Thymus (tissue), 11 donors: ENCODE measurements around the gene PLIN3. TPM values are rescaled to one million over a fixed set of nuclear protein-coding genes. Genes with fewer than 3 reads are reported as not detected.
"Not testable (repeated sequence)": the region's sequence is repeated elsewhere in the genome, so short reads cannot be mapped to it uniquely, and the experiment has no call there.

Source experiments
- DNase-seq, 9 donors: peaks; one replicate each; pipeline ENCODE4 v3.0.0-alpha.2; 2013; ENCODE audit warnings: low spot score in 9 of 9, low read depth in 6 of 9, missing footprints in 1 of 9
- H3K27ac ChIP-seq, 2 donors: one replicate each; pipeline ENCODE4 v1.5.1; 2013; ENCODE audit warnings: control low read depth in 1 of 2, low read depth in 1 of 2, low read length in 1 of 2, mild to moderate bottlenecking in 1 of 2, moderate library complexity in 1 of 2
- H3K27me3 ChIP-seq, 2 donors: one replicate each; pipeline ENCODE4 v1.5.1; 2013; ENCODE audit warnings: low read length in 1 of 2; ENCODE audit not compliant: control insufficient read depth in 2 of 2, insufficient read depth in 1 of 2
- H3K36me3 ChIP-seq, 2 donors: one replicate each; pipeline ENCODE4 v1.5.1; 2013; ENCODE audit warnings: low read length in 1 of 2, mild to moderate bottlenecking in 1 of 2, moderate library complexity in 1 of 2; ENCODE audit not compliant: control insufficient read depth in 2 of 2, insufficient read depth in 2 of 2
- H3K4me1 ChIP-seq, 2 donors: one replicate each; pipeline ENCODE4 v1.5.1; 2013; ENCODE audit warnings: low read length in 2 of 2; ENCODE audit not compliant: control insufficient read depth in 2 of 2, insufficient read depth in 2 of 2
- H3K4me3 ChIP-seq, 2 donors: one replicate each; pipeline ENCODE4 v1.5.1; 2013; ENCODE audit warnings: low read length in 2 of 2, control low read depth in 1 of 2, mild to moderate bottlenecking in 1 of 2
- H3K9me3 ChIP-seq, 2 donors: one replicate each; pipeline ENCODE4 v1.5.1; 2013; ENCODE audit warnings: low read length in 1 of 2, mild to moderate bottlenecking in 1 of 2; ENCODE audit not compliant: control insufficient read depth in 2 of 2, insufficient read depth in 1 of 2
- WGBS: extraction: QIAGEN DNeasy Blood & Tissue Kit; methylation state at CpG from one replicate; pipeline ENCODE4 v1.1.7; 2013; 5-methylcytosine and 5-hydroxymethylcytosine counted together
- polyA plus RNA-seq: library from polyadenylated mRNA; stranded (reverse); fragments of 200-250 nt; gene quantifications from one replicate; pipeline ENCODE4 v1.2.3, GENCODE V29; 2013
- total RNA-seq: library from RNA; stranded (reverse); fragments of 120-200 nt; gene quantifications from one replicate; pipeline ENCODE4 v1.2.4, GENCODE V29; 2013
- donor health status: healthy.

The PLIN3 gene
- total and polyA plus RNA-seq, 2 donors, result 31.0 to 45.8 TPM

- not testable (repeated sequence) for H3K4me1 ChIP-seq, H3K27me3 ChIP-seq, H3K4me3 ChIP-seq, DNase-seq, H3K9me3 ChIP-seq, H3K27ac ChIP-seq
- 91% methylated on average over 13 of the region's 13 CpGs for WGBS
- peaks cover 4 to 11% of the 10 kb centered on the region in 2 donors for H3K36me3 ChIP-seq
These were observed 33.4 kb upstream of the PLIN3 start for GRCh38 chr19:4900879-4901278.

DNA sequence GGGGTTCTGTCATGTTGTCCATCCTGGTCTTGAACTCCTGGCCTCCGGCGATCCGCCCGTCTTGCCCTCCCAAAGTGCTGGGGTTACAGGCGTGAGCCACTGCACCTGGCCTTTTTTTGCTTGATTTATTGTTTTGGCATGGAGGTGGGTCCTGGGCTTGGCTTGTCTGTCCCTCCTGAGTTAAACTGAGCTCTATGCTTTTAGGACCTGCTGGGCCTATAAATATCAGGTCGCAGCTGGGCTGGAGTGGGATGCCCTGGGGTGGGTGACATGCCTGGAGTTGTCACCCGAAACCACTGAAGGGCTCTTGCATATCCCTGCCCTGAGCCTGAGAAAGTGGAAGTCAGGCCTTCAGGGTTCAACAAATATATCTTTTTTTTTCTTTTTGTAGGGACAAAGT lies 29.7 kb upstream of the PLIN3 start:
- Histone ChIP-seq H3K36me3 (peaks cover 4 to 11% of the 10 kb centered on the region in 2 donors), H3K4me3 (no peak overlapping the region), H3K27me3 (no peaks in the 10 kb centered on the region), H3K27ac (no peak overlapping the region), H3K9me3 (no peaks in the 10 kb centered on the region), H3K4me1 (no peaks in the 10 kb centered on the region)
- 85% methylated on average over 7 of the region's 7 CpGs for WGBS
- no peak for DNase-seq

- Histone ChIP-seq H3K36me3 (peaks cover 4 to 13% of the 10 kb centered on the region in 2 donors), H3K27ac (no peak overlapping the region), H3K4me1 (no peaks in the 10 kb centered on the region), H3K9me3 (no peaks in the 10 kb centered on the region), H3K4me3 (no peak overlapping the region), H3K27me3 (no peaks in the 10 kb centered on the region)
- WGBS, result 95% methylated on average over 3 of the region's 3 CpGs
- DNase-seq, result no peak
These were observed 28.9 kb upstream of the PLIN3 start for GRCh38 chr19:4896372-4896771.

DNA sequence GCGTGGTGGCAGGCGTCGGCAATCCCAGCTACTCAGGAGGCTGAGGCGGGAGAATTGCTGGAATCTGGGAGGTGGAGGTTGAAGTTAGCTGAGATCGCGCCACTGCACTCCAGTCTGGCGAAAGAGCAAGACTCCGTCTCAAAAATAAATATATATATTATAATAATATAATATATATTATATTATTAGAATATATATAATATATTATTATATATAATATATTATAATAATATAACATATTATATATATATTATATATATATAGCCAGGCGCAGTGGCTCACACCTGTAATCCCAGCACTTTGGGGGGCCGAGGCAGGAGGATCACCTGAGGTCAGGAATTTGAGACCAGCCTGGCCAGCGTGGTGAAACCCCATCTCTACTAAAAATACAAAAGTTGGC lies 25.5 kb upstream of the PLIN3 start:
- not testable (repeated sequence) for H3K4me3 ChIP-seq, H3K9me3 ChIP-seq, H3K27ac ChIP-seq, H3K27me3 ChIP-seq, DNase-seq, H3K4me1 ChIP-seq
- H3K36me3 ChIP-seq, result peaks cover 4 to 20% of the 10 kb centered on the region in 2 donors
- 97% methylated on average over 11 of the region's 11 CpGs for WGBS

DNA sequence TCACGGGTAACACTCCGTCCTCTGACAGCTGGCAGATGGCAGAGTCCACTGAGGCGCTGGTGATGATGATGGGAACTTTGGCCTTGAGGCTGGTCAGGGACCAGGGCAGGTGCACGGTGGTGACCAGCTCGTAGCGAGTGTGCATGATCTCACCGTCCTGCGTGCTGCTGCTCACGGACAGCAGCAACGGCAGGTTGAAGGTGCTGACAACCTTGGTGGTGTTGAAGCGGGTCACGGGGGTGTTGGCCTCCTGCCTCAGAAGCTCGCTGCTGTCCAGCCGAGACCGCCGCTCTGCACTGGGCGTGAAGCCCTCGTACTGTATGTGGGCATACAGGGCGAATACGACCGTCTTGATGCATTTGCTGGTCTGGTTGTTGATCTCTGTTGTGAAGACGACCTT lies 23.6 kb upstream of the PLIN3 start:
- Histone ChIP-seq H3K27me3 (no peaks in the 10 kb centered on the region), H3K4me3 (no peak overlapping the region), H3K4me1 (no peaks in the 10 kb centered on the region), H3K9me3 (no peaks in the 10 kb centered on the region), H3K36me3 (peaks cover 0 to 10% of the 10 kb centered on the region in 2 donors), H3K27ac (no peak overlapping the region)
- DNase-seq, result no peak
- 97% methylated on average over 22 of the region's 22 CpGs for WGBS

DNA sequence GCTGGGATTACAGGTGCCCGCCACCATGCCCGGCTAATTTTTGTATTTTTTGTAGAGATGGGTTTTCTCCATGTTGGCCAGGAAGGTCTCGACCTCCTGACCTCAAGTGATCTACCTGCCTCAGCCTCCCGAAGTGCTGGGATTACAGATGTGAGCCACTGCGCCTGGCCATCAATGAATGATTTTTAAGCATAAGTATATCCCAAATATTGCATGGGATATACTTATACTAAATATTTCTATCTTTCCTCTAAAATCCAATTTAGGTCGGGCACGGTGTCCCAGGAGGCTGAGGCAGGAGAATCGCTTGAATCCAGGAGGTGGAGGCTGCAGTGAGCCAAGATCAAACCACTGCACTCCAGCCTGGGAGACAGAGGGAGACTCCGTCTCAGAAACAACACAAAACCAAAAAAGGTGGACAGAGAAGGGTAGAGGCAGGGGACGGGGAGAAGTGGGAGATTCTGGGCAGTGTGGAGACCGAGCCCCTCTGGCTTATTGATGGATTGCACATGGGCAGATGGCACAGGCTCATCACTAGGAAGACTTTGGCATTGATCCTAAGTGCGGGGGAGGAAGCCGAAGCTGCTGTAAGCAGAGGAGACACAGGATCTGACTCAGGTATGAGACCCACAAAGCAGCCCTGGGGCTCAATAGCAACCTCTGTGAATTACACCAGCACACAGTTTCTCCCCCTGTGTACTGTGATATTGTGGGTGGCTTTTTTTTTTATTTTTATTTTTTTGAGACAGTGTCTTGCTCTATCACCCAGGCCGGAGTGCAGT lies 21.8 kb upstream of the PLIN3 start:
- Histone ChIP-seq H3K4me3 (no peak overlapping the region), H3K27ac (no peak overlapping the region), H3K36me3 (peaks cover 0 to 10% of the 10 kb centered on the region in 2 donors), H3K4me1 (no peaks in the 10 kb centered on the region), H3K27me3 (no peaks in the 10 kb centered on the region), H3K9me3 (no peaks in the 10 kb centered on the region)
- no peak for DNase-seq
- WGBS, result 98% methylated on average over 14 of the region's 14 CpGs

- H3K27ac ChIP-seq, H3K27me3 ChIP-seq, H3K4me3 ChIP-seq, H3K9me3 ChIP-seq, H3K36me3 ChIP-seq, DNase-seq, H3K4me1 ChIP-seq: not testable (repeated sequence)
- WGBS, result 97% methylated on average over 6 of the region's 6 CpGs
These were observed 20.3 kb upstream of the PLIN3 start for GRCh38 chr19:4887803-4888202.

DNA sequence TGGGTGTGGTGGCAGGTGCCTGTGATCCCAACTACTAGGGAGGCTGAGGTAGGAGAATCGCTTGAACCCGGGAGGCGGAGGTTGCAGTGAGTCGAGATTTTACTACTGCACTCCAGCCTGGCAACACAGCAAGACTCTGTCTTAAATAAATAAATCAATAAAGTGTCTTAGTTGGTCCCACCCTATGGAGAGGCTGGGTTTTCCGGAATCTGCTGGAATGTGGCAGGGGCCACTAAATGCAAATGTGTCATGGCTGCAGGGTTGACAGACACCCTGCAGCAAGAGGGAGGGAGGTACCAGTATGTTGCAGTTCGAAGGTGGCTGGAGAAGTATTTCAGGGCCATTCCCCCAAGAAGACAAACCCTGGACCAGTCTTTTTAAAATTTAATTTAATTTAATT lies 17.5 kb upstream of the PLIN3 start:
- H3K36me3 ChIP-seq, H3K27ac ChIP-seq: not testable (repeated sequence)
- WGBS, result 95% methylated on average over 6 of the region's 6 CpGs

GRCh38 chr19:4882874-4883273 lies 15.4 kb upstream of the PLIN3 start:
- H3K4me3 ChIP-seq, H3K27ac ChIP-seq: not testable (repeated sequence)

More for the DNA sequence above, 17.5 kb upstream of the PLIN3 start:
- H3K27me3 ChIP-seq, DNase-seq, H3K9me3 ChIP-seq, H3K4me3 ChIP-seq: not testable (repeated sequence)
- H3K4me1 ChIP-seq, result peaks cover 4 to 16% of the 10 kb centered on the region in 2 donors

More at GRCh38 chr19:4882874-4883273, 15.4 kb upstream of the PLIN3 start:
- 85% methylated on average over 6 of the region's 6 CpGs for WGBS
- not testable (repeated sequence) for DNase-seq, H3K27me3 ChIP-seq, H3K9me3 ChIP-seq, H3K36me3 ChIP-seq
- H3K4me1 ChIP-seq, result peaks cover 20 to 37% of the 10 kb centered on the region in 2 donors
